ENCODE data around the gene MAD1L1. TPM values are rescaled to one million over a fixed set of nuclear protein-coding genes. Genes with fewer than 3 reads are reported as not detected.
A peak's percentile ranks its signal among the peaks of the same experiment; 100 is the strongest.

The MAD1L1 gene
- total and polyA plus RNA-seq, 2 of the 13 experiments (the other 11 are each of a cell fraction or from before 2014, with no cell fraction given), result 17.4 to 64.7 TPM

- Histone ChIP-seq H3K27me3 (ENCODE audit: control insufficient read depth in 1 of 2, insufficient read depth in 2 of 2, low read length in 2 of 2) (no peaks in the 10 kb centered on the region), H3K27ac (ENCODE audit: extremely low read length, insufficient read depth, low read length) (no peak overlapping the region), H3K4me3 (replicated peaks in 1 of 3; ENCODE audit: insufficient read depth in 1 of 3, low read depth in 2 of 3, low read length in 3 of 3) (no peak overlapping the region), H3K4me1 (ENCODE audit: insufficient read depth, low read length) (no peaks in the 10 kb centered on the region), H3K9me3 (ENCODE audit: low read length) (no peaks in the 10 kb centered on the region), H4K20me1 (ENCODE audit: insufficient read depth, low read length) (no peaks in the 10 kb centered on the region), H3K79me2 (ENCODE audit: insufficient read depth, low read length) (no peaks in the 10 kb centered on the region), H3K4me2 (ENCODE audit: low read depth, low read length) (no peak overlapping the region), H2AFZ (ENCODE audit: low read length) (no peak overlapping the region), H3K36me3 (replicated peaks in 1 of 2; ENCODE audit: control insufficient read depth in 1 of 2, insufficient read depth in 2 of 2, low read length in 2 of 2) (peaks cover 0 to 1% of the 10 kb centered on the region in 2 experiments; a peak in 1 of 5 replicates), H3K9ac (ENCODE audit: insufficient read depth, low read depth, low read length) (no peak overlapping the region)
- 87% methylated on average over 12 of the region's 33 CpGs for WGBS (ENCODE audit: low lambda C conversion rate)
- CTCF ChIA-PET (ENCODE audit: low intra/inter-chr PET ratio, low total read pairs), result no interaction called here
- POLR2A ChIA-PET, result no interaction called here
- intact Hi-C loops (cut with micrococcal nuclease; ENCODE audit: unreplicated experiment) (no loop called here), in situ Hi-C loops (cut with HindIII; ENCODE audit: extremely low pct_ligation_motif_present, low pct_unique_long_range_greater_than_20kb) (no loop called here)
- peak; percentile 24; the same call in 2 of the 3 replicates for ATAC-seq
- no TSS peak for BruUV-seq (replicated peaks)
- no peak for DNase-seq (ENCODE audit: low spot score)
- no peak for FAIRE-seq
- TF ChIP-seq, protein P1, sequence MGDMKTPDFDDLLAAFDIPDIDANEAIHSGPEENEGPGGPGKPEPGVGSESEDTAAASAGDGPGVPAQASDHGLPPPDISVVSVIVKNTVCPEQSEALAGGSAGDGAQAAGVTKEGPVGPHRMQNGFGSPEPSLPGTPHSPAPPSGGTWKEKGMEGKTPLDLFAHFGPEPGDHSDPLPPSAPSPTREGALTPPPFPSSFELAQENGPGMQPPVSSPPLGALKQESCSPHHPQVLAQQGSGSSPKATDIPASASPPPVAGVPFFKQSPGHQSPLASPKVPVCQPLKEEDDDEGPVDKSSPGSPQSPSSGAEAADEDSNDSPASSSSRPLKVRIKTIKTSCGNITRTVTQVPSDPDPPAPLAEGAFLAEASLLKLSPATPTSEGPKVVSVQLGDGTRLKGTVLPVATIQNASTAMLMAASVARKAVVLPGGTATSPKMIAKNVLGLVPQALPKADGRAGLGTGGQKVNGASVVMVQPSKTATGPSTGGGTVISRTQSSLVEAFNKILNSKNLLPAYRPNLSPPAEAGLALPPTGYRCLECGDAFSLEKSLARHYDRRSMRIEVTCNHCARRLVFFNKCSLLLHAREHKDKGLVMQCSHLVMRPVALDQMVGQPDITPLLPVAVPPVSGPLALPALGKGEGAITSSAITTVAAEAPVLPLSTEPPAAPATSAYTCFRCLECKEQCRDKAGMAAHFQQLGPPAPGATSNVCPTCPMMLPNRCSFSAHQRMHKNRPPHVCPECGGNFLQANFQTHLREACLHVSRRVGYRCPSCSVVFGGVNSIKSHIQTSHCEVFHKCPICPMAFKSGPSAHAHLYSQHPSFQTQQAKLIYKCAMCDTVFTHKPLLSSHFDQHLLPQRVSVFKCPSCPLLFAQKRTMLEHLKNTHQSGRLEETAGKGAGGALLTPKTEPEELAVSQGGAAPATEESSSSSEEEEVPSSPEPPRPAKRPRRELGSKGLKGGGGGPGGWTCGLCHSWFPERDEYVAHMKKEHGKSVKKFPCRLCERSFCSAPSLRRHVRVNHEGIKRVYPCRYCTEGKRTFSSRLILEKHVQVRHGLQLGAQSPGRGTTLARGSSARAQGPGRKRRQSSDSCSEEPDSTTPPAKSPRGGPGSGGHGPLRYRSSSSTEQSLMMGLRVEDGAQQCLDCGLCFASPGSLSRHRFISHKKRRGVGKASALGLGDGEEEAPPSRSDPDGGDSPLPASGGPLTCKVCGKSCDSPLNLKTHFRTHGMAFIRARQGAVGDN (CRISPR knock-in tag; IDR thresholded peaks at IDR 0.05), result peak; percentile 40
- no peak for TF ChIP-seq RFXAP (CRISPR knock-in tag; IDR thresholded peaks at IDR 0.05; ENCODE audit: borderline replicate concordance)
- peak; percentile 51; the same call in 1 of the 2 replicates for TF ChIP-seq CEBPB (IDR thresholded peaks at IDR 0.05; ENCODE audit: borderline replicate concordance, low read depth, low read length)
- TF ChIP-seq ZNF790 (CRISPR knock-in tag; IDR thresholded peaks at IDR 0.05; ENCODE audit: borderline replicate concordance), result no peak
- no peak for TF ChIP-seq HOXA9 (CRISPR knock-in tag; IDR thresholded peaks at IDR 0.05; ENCODE audit: borderline replicate concordance)
- no peak for TF ChIP-seq ARNTL (CRISPR knock-in tag; IDR thresholded peaks at IDR 0.05)
- TF ChIP-seq TEF (CRISPR knock-in tag; IDR thresholded peaks at IDR 0.05), result no peak
- TF ChIP-seq, protein P2, sequence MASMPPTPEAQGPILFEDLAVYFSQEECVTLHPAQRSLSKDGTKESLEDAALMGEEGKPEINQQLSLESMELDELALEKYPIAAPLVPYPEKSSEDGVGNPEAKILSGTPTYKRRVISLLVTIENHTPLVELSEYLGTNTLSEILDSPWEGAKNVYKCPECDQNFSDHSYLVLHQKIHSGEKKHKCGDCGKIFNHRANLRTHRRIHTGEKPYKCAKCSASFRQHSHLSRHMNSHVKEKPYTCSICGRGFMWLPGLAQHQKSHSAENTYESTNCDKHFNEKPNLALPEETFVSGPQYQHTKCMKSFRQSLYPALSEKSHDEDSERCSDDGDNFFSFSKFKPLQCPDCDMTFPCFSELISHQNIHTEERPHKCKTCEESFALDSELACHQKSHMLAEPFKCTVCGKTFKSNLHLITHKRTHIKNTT (CRISPR knock-in tag; IDR thresholded peaks at IDR 0.05), result no peak
- TF ChIP-seq, protein P3, sequence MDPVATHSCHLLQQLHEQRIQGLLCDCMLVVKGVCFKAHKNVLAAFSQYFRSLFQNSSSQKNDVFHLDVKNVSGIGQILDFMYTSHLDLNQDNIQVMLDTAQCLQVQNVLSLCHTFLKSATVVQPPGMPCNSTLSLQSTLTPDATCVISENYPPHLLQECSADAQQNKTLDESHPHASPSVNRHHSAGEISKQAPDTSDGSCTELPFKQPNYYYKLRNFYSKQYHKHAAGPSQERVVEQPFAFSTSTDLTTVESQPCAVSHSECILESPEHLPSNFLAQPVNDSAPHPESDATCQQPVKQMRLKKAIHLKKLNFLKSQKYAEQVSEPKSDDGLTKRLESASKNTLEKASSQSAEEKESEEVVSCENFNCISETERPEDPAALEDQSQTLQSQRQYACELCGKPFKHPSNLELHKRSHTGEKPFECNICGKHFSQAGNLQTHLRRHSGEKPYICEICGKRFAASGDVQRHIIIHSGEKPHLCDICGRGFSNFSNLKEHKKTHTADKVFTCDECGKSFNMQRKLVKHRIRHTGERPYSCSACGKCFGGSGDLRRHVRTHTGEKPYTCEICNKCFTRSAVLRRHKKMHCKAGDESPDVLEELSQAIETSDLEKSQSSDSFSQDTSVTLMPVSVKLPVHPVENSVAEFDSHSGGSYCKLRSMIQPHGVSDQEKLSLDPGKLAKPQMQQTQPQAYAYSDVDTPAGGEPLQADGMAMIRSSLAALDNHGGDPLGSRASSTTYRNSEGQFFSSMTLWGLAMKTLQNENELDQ (CRISPR knock-in tag; IDR thresholded peaks at IDR 0.05; ENCODE audit: borderline replicate concordance), result no peak
- TF ChIP-seq ZSCAN25 (CRISPR knock-in tag; IDR thresholded peaks at IDR 0.05), result peak; percentile 98
- TF ChIP-seq, protein P4, sequence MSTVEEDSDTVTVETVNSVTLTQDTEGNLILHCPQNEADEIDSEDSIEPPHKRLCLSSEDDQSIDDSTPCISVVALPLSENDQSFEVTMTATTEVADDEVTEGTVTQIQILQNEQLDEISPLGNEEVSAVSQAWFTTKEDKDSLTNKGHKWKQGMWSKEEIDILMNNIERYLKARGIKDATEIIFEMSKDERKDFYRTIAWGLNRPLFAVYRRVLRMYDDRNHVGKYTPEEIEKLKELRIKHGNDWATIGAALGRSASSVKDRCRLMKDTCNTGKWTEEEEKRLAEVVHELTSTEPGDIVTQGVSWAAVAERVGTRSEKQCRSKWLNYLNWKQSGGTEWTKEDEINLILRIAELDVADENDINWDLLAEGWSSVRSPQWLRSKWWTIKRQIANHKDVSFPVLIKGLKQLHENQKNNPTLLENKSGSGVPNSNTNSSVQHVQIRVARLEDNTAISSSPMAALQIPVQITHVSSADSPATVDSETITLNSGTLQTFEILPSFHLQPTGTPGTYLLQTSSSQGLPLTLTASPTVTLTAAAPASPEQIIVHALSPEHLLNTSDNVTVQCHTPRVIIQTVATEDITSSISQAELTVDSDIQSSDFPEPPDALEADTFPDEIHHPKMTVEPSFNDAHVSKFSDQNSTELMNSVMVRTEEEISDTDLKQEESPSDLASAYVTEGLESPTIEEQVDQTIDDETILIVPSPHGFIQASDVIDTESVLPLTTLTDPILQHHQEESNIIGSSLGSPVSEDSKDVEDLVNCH (CRISPR knock-in tag; IDR thresholded peaks at IDR 0.05), result no peak
- TF ChIP-seq CEBPG (CRISPR knock-in tag; IDR thresholded peaks at IDR 0.05), result peak; percentile 62
Measured at GRCh38 chr7:1850111-1850975, 382.4 kb downstream of the MAD1L1 start.

Data from HepG2 (cell line).